Thoracic aorta (tissue), 2 donors: ENCODE measurements around the gene BLNK. TPM values are rescaled to one million over a fixed set of nuclear protein-coding genes. Genes with fewer than 3 reads are reported as not detected.

Experiments used
- ATAC-seq: fragments of 150-250 bp; one replicate; pipeline ENCODE4 v1.8.0; 2017; ENCODE audit warnings: low read depth; ENCODE audit not compliant: insufficient number of reproducible peaks, low FRiP score
- DNase-seq: peaks from one replicate; pipeline ENCODE4 v3.0.0-alpha.2; 2020; ENCODE audit warnings: low spot score
- H3K27ac ChIP-seq, 2 donors: fragments of 200-600 bp; sonication (generic); 1 replicate in 1 of 2; 2 replicates in 1 of 2; pipeline ENCODE4 v1.5.1; 2016; ENCODE audit warnings: mild to moderate bottlenecking in 2 of 2, moderate library complexity in 2 of 2
- H3K27me3 ChIP-seq: fragments of 200-600 bp; sonication (generic); replicated peaks from 2 replicates; pipeline ENCODE4 v1.6.0; 2016; ENCODE audit warnings: mild to moderate bottlenecking; ENCODE audit not compliant: insufficient read depth
- H3K36me3 ChIP-seq: fragments of 200-600 bp; sonication (generic); one replicate; pipeline ENCODE4 v1.5.1; 2016
- H3K4me1 ChIP-seq, 2 donors: fragments of 200-600 bp; sonication (generic); 1 replicate in 1 of 2; 2 replicates in 1 of 2; pipeline versions ENCODE4 v1.5.1 to v1.6.0; 2016; ENCODE audit warnings: low read depth in 2 of 2, mild to moderate bottlenecking in 1 of 2; ENCODE audit not compliant: control insufficient read depth in 1 of 2
- H3K4me3 ChIP-seq: fragments of 200-600 bp; sonication (generic); 2 replicates; pipeline ENCODE4 v1.5.1; 2016; ENCODE audit warnings: mild to moderate bottlenecking
- H3K9me3 ChIP-seq: fragments of 200-600 bp; sonication (generic); 2 replicates; pipeline ENCODE4 v1.5.1; 2016
- CTCF ChIP-seq: fragments of 200-600 bp; sonication (generic); IDR thresholded peaks from one replicate; pipeline ENCODE4 v1.5.1; 2019; ENCODE audit warnings: antibody characterized with exemption
- total RNA-seq, 2 donors: library from RNA; depleted of rRNA; stranded (reverse); fragments of >200 nt; gene quantifications; one replicate each; pipeline versions ENCODE4 v1.1.0 to v1.2.3, GENCODE V29; 2016

Gene BLNK
- total RNA-seq, 2 donors from 2014 or later: 1.3 to 6.9 TPM

GRCh38 chr10:96212911-96213310 lies 58.5 kb downstream of the BLNK start:
- Histone ChIP-seq H3K36me3 (no peaks in the 10 kb centered on the region), H3K4me1 (no peaks in the 10 kb centered on the region), H3K27ac (no peak overlapping the region), H3K9me3 (no peaks in the 10 kb centered on the region), H3K4me3 (no peak overlapping the region), H3K27me3 (no peaks in the 10 kb centered on the region)
- no peak for DNase-seq
- no peak for TF ChIP-seq CTCF
- ATAC-seq: no peak

- Histone ChIP-seq H3K4me3 (no peak overlapping the region), H3K27ac (no peak overlapping the region), H3K36me3 (no peaks in the 10 kb centered on the region), H3K4me1 (no peaks in the 10 kb centered on the region), H3K9me3 (no peaks in the 10 kb centered on the region), H3K27me3 (no peaks in the 10 kb centered on the region)
- no peak for ATAC-seq
- no peak for TF ChIP-seq CTCF
- no peak for DNase-seq
These were observed 59.6 kb downstream of the BLNK start for GRCh38 chr10:96211764-96212163.

GRCh38 chr10:96208946-96209345 lies 62.4 kb downstream of the BLNK start:
- DNase-seq (no peak), ATAC-seq (no peak)
- TF ChIP-seq CTCF: no peak
- H3K27me3 ChIP-seq: no peaks in the 10 kb centered on the region
- H3K27ac ChIP-seq: no peak overlapping the region
- no peaks in the 10 kb centered on the region for H3K4me1 ChIP-seq
- H3K4me3 ChIP-seq: no peak overlapping the region
- no peaks in the 10 kb centered on the region for H3K9me3 ChIP-seq
- H3K36me3 ChIP-seq: no peaks in the 10 kb centered on the region

GRCh38 chr10:96208271-96208670 lies 63.1 kb downstream of the BLNK start:
- Histone ChIP-seq H3K27ac (no peak overlapping the region), H3K4me1 (no peaks in the 10 kb centered on the region), H3K9me3 (no peaks in the 10 kb centered on the region), H3K27me3 (no peaks in the 10 kb centered on the region), H3K36me3 (no peaks in the 10 kb centered on the region), H3K4me3 (no peak overlapping the region)
- no peak for DNase-seq
- no peak for ATAC-seq
- TF ChIP-seq CTCF: no peak

- ATAC-seq: no peak
- Histone ChIP-seq H3K27ac (no peak overlapping the region), H3K4me1 (no peaks in the 10 kb centered on the region), H3K27me3 (no peaks in the 10 kb centered on the region), H3K9me3 (no peaks in the 10 kb centered on the region), H3K4me3 (no peak overlapping the region), H3K36me3 (no peaks in the 10 kb centered on the region)
- no peak for TF ChIP-seq CTCF
- no peak for DNase-seq
These were observed 65.8 kb downstream of the BLNK start for GRCh38 chr10:96205580-96205979.
